HepG2 (cell line): ENCODE results near the gene HID1. TPM values are rescaled to one million over a fixed set of nuclear protein-coding genes. Genes with fewer than 3 reads are reported as not detected.

ENCODE experiments used
- ARID3A ChIP-seq: IDR thresholded peaks from 2 replicates; pipeline ENCODE4 v1.6.1; 2012; ENCODE audit warnings: low read depth, low read length, improper control_type of control experiment
- CEBPB ChIP-seq: IDR thresholded peaks from 2 replicates; pipeline ENCODE4 v1.6.1; 2011; ENCODE audit warnings: low read depth, low read length, improper control_type of control experiment, borderline replicate concordance
- CHD4 ChIP-seq: fragments of 200-600 bp; sonication (generic); IDR thresholded peaks from 2 replicates; pipeline ENCODE4 v1.7.0; 2017; ENCODE audit warnings: mild to moderate bottlenecking, low read length, borderline replicate concordance
- GLI4 ChIP-seq: sonication (generic); formaldehyde crosslinking; IDR thresholded peaks from 2 replicates; pipeline ENCODE4 v1.5.1; 2020; ENCODE audit warnings: missing genetic modification reagents, mild to moderate bottlenecking, moderate library complexity, borderline replicate concordance
- KIAA2018 ChIP-seq: sonication (generic); formaldehyde crosslinking; IDR thresholded peaks from 2 replicates; pipeline ENCODE4 v1.5.0; 2020; ENCODE audit warnings: mild to moderate bottlenecking, missing genetic modification reagents, borderline replicate concordance
- NBN ChIP-seq: fragments of 450-650 bp; conservative IDR thresholded peaks from 2 replicates; pipeline ENCODE4 v1.6.1; 2017
- NCOR1 ChIP-seq: fragments of 200-600 bp; sonication (generic); IDR thresholded peaks from 2 replicates; pipeline ENCODE4 v1.7.0; 2017; ENCODE audit warnings: antibody characterized with exemption, low read length, borderline replicate concordance
- NR2F6 ChIP-seq, 2 experiments: IDR thresholded peaks; 2 replicates each; pipeline ENCODE4 v1.6.1; 2016; ENCODE audit warnings: antibody characterized with exemption in 1 of 2, mild to moderate bottlenecking in 1 of 2
- ZBTB37 ChIP-seq: sonication (generic); formaldehyde crosslinking; IDR thresholded peaks from 2 replicates; pipeline ENCODE4 v1.4.0; 2020; ENCODE audit warnings: mild to moderate bottlenecking, missing genetic modification reagents
- ZNF10 ChIP-seq: sonication (generic); formaldehyde crosslinking; IDR thresholded peaks from 2 replicates; pipeline ENCODE4 v1.4.0; 2020; ENCODE audit warnings: mild to moderate bottlenecking, low read depth, missing genetic modification reagents, borderline replicate concordance
- ZNF563 ChIP-seq: sonication (generic); formaldehyde crosslinking; IDR thresholded peaks from 2 replicates; pipeline ENCODE4 v1.8.0; 2022; ENCODE audit warnings: mild to moderate bottlenecking, moderate library complexity, missing genetic modification reagents
- ZNF574 ChIP-seq: sonication (generic); formaldehyde crosslinking; IDR thresholded peaks from 2 replicates; pipeline ENCODE4 v1.4.0; 2020; ENCODE audit warnings: missing genetic modification reagents
- ZNF724P ChIP-seq: sonication (generic); formaldehyde crosslinking; IDR thresholded peaks from 2 replicates; pipeline ENCODE4 v1.8.0; 2022; ENCODE audit warnings: missing genetic modification reagents, borderline replicate concordance
- polyA plus RNA-seq, 8 experiments: library from polyadenylated mRNA; depleted of rRNA in 3 of 8; stranded (reverse) in 7 of 8; unstranded in 1 of 8; fragments of >200 nt; fragmentation: Illumina TruSeq in 4 of 8; extraction: Trizol in 4 of 8; gene quantifications; 2 replicates each; pipeline versions ENCODE4 v1.2.1 to v1.2.3, GENCODE V29; 2011 to 2016; ENCODE audit warnings: low read depth in 4 of 8, missing spikeins in 1 of 8, mixed read lengths in 1 of 8; ENCODE audit not compliant: insufficient read depth in 1 of 8
- total RNA-seq, 5 experiments: library from RNA; depleted of rRNA; stranded (reverse); fragments of >200 nt; fragmentation: Illumina TruSeq; extraction: Trizol; gene quantifications; 2 replicates each; pipeline ENCODE4 v1.2.3, GENCODE V29; 2016; ENCODE audit warnings: low read depth in 1 of 5

The HID1 gene
- total and polyA plus RNA-seq, 2 of the 13 experiments (the other 11 are each of a cell fraction or from before 2014, with no cell fraction given): 2.1 to 10.6 TPM

- peak; percentile 65; the same call in 1 of the 2 replicates for TF ChIP-seq KIAA2018
- no peak for TF ChIP-seq NBN
- TF ChIP-seq GLI4 (CRISPR knock-in tag): peak; percentile 77; the same call in 1 of the 2 replicates
- TF ChIP-seq ARID3A: no peak
- peak; percentile 40; the same call in 1 of the 2 replicates for TF ChIP-seq NCOR1
- no peak for TF ChIP-seq CHD4
- peak; percentile 82 for TF ChIP-seq ZBTB37
- TF ChIP-seq ZNF724P (CRISPR knock-in tag): no peak
- TF ChIP-seq ZNF574 (CRISPR knock-in tag): peak; percentile 96
- peak; percentile 16; the same call in 1 of the 2 replicates for TF ChIP-seq ZNF563
- TF ChIP-seq CEBPB: 0 out of 2 replicates have a peak, but pooled peaks have one; percentile 17
- no peak for TF ChIP-seq ZNF10 (CRISPR knock-in tag)
- TF ChIP-seq NR2F6 (IDR thresholded peaks at IDR 0.05): no peak
- no peak; the same call in 1 of the 2 replicates for TF ChIP-seq NR2F6 (CRISPR knock-in tag; IDR thresholded peaks at IDR 0.05)
Measured at GRCh38 chr17:75012346-75013091, 40.0 kb upstream of the HID1 start, which contains the start of gene MRPL58 (continued).
